Activated CD4-positive, alpha-beta T cell treated with anti-CD3 and anti-CD28 coated beads, Interleukin-2, amount 50 U/mL, for 24 hours (primary cell): ENCODE results near the gene ABLIM1.

Experiments used
- DNase-seq, 2 donors: peaks; one replicate each; pipeline ENCODE4 v3.0.0-alpha.2; 2020; ENCODE audit warnings: low read depth in 1 of 2, low spot score in 1 of 2

Gene ABLIM1

DNA sequence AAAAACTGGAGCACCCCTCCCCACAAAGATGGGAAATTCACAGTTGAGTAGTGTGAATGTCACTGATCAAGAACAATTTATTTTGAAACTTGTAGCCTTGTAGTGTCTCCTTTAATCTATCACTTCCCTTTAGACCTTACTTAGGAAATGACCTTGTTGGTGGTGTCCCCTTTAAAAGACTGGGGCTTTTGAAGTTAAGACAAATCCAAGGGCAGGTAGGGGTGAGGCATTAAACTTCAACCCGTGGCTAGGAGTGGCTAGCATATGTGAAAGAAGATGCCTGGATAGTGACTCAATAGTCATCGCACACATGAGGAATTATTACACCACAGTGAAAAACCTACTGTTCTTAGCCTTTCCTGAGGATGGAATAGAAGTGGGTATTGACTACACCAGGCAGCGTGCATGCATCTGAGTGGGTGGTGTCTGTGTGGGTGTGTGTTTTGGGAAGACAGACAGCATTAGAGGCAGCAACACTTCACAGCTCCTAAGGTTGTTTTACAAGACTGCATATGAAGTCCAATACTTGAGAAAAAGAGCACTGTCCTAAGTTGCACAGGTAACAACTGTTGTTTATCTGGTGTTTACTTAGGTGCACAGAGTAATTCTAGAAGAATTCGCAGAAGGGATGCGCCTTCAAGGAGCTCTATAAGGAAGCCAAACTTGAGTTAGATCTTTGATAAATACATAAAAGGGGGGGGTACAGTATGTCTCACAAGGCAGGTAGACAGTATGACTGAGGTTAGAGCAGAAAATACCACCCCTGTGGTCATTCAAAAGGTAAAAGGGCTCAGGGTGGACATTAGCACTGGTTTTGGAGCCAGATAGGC lies 32.9 kb downstream of the ABLIM1 start:
- no peak for DNase-seq

DNA sequence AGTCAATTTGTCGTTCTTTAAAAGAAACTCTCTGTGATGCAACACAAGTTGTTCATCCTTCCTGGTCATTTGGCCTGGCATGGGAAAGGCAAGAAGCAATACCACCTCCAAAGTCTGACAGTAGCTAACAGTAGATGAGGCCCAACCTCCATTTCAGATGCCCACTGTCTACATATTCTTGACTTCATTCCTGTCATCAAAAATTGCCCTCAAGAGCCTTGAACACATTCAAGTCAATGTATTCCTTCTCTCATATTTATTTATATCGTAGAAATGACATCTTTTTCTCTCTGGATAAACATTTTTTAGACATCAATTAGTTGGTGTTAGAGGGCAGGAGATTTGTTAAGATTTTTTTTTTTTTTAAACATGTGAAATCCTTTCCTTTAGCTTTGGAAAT lies 33.7 kb downstream of the ABLIM1 start:
- no peak for DNase-seq

DNA sequence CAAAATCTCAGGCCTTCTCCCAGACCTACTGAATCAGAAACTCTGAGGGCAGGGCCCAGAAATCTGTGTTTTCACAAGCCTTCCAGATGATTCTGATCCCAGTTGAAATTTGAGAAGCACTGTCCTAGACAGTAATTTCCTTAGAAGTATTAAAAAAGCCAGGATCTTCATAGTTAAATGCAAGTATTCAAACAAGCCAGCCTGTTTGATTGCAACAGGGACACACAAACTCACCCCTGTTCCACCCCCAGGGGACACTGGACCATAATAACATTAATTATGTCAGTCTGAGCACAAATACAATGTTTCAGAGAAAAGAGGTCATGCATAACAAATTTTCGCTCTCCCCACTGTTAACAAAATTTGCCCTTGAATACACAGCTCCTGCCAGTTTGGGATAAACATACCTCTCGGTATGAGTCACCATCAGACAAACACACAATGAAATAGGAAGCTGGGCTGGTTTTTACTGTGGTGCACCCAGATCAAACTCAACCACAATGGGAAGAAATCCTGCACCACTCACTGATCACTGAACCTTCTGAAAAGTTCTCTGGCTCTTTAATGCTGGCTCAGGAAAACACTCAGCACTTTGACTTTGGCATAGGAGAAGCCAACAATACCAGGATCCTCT lies 34.3 kb downstream of the ABLIM1 start:
- DNase-seq, result no peak

DNA sequence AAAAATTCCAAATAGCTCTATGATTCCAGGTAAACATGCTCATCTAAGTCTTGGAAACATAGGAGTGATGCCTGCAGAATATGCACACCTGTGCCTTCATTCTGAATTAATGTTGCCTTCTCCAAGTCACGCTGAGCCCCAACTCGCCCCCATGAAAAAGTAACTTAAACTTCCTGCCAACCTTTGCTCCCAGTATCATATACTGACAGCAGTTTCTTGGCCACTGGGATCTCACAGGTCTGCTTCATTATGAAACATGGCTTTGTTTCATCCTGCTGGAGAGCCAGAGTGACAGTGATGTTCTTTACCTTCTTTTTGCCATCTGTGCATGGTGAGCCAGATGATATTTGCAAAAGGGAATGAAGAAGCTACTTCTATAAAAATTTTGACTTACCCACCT lies 34.9 kb downstream of the ABLIM1 start:
- DNase-seq, result no peak

DNA sequence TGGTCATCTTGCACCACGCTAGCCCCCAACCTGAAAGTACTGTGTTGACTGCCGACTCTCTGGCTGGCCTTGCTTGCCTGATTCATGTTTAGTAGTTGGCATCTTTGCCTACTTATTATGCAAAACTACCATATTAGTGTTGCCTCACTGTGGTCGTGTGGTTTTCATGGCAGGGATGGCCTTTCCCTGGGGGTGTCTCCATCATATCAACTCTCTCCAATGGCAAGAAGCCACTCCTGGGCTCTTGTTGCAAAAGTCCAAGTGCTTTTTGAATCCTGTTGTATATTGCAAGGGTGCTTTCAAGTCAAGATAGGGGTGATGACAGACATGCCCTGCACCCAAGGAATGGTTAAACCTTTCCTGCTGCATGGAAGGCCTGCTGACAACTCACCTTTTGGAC lies 39.4 kb downstream of the ABLIM1 start:
- no peak for DNase-seq

DNA sequence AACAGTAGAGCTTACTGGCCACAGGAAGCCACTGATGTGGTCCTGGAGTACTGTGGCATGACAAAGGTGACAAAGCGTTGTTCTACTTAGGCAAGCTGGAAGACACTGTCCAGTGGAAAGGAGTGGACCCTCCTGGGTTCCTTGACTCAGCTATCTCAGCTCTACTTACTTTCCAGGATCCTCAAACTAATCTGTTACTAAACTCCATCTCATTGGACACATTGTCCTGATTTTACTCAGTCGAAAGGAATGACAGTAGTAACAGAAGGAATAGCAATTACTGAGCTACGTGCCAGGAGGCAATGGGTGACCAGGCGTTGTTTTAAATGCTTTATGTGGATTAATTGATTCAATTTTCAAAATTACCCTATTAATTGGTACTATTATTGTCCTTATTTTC lies 41.6 kb downstream of the ABLIM1 start:
- no peak for DNase-seq

DNA sequence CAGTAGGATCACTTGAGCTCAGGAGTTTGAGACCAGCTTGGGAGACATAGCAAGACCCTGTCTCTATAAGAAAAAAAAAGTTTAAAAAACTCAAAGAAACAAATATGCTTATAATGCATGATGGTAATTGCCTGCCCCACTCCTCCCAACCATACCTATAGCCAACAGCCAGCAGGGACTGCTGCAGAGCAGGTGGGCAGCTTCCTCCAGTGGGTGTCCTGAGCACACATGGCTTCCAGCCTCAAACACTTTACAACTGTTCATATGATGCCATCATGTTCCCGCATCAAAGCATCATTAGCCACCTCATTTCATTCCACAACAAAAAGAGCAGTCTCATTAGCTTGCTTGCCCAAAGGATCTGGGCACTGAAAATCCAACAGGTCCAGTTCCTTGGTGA lies 42.0 kb downstream of the ABLIM1 start:
- DNase-seq, result no peak

DNA sequence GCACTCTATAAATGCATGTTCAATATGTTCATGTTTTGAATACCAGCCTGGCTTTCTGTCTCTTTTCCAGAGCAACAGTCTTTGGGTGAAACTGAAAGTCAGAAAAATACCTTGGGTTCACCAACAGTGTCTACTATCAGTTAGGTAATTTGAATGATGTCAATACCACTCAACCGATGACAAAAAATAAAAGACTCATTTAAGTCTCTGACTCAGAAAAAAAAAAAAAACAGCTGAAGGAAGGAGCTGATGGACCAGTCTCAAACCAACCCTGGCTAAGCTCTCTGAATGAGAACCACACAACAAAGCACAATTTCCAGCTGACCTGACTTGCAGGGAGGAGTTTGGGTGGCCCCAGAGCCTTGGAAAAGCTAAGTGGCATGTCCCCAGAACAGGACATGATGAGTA lies 42.5 kb downstream of the ABLIM1 start:
- DNase-seq, result no peak

DNA sequence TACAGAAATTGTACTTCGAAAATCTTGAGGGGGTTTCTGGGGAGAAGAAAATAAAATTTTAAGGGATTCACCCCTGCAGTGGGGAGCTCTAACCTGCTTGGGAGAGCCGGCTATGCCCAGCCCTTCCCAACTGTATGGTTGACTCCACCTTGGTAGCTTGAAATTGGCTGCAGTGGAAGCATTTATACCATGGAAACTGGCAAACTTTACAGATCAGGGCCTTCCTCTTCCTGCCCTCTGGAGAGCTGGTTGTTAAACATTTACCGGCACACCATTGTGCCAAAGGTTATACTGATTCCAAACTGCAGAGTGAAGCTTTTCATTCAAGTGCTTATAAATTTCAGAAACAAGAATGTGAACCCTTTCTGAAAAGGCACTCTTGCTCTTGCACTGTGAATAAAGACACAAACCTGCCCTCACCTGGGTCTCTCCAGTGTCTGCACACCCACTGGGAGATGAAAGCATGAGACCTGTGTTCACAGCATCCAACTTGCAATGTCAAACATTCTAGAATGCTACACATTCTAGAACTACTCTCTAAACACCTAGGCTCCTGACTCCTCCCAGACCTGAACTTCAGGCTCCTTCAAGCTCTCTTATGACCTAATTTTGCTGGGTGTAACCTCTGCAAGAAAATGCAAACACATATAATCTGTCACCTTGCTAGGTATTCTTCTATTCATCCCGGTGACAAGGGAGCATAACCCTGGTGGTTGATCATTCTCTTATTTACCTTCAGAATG lies 44.7 kb downstream of the ABLIM1 start:
- DNase-seq, result no peak

DNA sequence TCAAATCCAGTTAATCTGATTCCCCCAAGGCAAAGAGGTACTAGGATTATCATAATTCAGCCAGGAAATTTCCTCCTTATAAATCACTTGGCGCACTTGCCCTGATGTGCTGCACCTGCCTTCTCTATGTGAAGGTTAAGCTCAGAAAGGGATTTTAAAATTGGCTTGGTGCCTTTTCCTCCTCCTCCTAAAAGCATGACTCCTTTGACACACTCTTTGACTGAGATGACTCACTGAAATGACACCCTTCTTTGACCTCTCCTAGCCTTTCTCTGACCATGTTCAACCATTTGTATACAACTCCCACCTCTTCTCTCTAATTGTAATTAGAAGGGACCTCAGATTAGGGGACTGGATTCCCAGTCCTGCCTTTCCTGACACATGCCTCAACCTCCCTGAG lies 46.5 kb downstream of the ABLIM1 start:
- no peak for DNase-seq

DNA sequence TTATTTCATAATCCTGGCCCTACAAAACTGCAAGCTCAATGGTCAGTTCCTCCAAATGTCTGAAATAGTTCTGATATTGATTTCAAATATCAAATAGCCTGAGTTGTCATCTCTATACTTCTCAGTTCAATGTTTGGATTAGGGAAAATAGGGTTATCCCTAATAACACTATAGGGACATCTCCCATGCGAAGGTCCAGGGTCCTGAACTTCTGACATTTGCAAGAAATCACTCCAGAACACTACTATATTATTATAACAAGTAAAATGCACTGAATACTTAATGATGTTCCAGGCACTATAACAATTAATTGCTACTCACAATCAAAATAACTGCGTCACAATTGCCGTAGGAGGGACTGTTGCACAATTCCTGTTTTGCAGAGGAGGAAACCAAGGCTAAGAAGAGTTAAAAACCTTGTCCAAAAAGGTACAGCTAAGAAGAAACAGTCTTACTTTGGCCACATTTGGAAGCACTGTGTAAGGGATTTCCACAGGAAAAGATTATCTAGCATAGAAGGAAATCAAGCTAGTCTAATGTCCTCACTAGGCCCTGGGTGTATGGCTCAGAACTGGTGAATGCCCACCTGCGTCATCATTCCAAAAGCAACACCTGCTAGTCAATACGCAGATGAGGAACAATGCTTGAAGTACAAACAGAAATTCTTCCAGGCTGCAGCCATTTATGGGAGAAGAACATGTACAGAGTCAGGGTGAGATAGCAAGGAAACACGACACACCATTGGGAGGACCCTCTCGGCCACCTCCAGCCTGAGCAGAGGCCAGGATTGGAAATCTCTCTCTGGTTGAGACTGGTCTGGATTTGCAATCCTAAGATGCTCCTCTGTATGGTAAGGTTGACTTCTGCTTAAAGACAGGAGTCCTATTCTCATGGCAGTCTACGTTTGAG lies 48.3 kb downstream of the ABLIM1 start:
- DNase-seq, result no peak

DNA sequence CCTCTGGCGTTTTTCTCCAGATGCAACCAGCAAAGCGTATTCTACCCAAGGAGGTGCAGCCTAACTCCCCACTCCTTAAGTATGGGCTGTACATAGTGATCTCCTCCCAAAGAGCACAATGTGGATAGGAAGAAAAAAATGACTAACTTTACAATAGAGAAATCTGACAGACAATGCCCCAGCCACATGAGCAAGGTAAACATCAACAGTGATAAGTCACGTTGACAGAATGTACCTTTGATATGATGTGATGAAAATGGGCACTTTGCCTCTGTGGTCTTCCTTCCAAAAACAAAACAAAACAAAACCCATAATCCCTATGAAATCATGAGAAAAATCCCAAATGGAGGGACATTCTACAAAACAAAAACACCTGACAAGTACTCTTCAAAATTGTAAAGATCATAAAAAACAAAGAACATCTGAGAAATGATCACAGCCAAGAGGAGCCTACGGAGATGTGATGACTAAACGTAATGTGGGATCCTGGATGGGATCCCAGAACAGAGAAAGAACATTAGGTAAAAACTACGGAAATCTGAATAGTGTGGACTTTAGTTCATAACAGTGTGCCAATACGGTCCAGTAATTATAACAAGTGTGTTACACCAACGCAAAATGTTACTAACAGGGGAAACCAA lies 50.6 kb downstream of the ABLIM1 start:
- no peak for DNase-seq

DNA sequence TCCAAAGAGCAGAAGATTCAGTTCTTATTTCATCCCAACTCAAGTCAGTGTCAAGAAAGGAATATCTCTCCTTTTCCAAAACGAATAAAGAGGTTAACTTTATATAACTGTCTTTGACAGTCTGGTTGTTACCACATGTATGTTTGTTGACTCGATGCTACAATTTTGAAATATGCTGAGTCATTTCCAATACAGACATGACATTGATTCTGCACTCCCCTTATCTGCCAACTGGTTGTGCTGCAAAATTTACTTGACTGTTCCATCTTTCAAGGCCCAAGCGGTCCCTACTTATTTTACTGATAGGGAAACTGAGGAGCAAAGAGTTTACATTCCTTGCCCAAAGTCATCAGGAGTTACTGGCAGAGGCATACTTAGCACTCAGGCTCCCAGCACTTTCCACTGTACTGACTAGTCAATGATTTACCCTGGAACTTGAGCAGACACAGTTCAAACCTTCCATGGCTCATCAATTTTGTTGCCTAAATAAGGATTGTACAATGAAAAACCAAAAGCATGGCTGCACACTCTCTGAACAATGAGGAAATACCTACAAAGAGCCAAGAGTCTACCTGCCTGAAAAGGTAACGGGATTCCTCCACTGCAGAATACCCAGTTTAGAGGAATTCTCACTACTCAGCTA lies 52.8 kb downstream of the ABLIM1 start:
- DNase-seq, result no peak

DNA sequence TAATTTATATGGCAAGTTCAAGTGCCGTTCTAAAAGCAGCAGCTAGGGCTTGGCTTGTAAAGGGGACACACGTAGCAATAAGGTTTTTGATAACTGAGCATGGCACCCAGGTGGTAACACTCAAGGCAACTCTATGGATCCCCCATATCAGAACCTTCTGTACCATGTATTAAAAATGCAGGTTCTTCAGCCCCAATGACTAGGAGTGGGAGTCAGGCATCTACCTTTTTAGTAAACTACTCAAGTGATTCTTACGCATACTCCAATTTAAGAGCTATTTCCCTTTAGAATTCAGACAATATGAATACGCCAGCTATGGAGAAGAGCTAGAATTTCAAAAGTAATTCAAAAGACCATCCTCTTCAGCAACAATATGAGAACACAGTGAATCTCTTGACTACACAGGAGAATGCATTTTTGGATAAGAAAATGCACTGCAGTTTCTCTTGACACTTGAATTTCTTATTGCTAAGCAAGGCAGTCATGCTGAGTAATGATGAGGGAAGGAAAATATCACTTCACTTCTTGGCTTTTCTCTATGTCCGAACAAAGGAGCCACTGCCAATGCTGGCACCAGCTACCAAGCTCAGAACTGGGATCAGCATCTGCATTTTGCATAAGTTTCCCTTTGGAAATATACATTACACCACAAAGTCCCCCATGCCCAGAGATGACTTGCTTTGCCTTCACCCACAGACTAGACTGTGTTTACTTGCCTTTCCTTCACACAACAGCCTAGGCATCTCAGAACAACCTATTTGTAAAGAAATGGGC lies 53.5 kb downstream of the ABLIM1 start:
- DNase-seq, result no peak

DNA sequence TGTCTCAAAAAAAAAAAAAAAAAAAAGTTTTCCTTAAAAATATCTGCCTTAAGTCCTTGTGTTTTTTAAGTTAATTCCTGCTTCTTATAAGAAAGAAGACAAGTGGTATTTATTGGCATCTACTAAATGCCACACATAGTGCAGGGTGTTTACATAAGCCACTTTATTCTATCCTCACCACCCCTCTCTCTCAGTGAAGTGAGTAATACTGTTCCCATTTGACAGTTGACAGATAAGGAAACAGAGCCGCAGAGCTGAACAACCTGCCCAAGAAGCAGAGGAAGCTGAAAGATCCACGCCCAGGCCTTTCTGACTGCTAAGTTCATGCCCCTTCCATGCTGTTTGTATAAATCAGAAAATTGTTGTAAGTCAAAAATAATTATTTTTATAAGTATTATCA lies 54.1 kb downstream of the ABLIM1 start:
- DNase-seq, result no peak

DNA sequence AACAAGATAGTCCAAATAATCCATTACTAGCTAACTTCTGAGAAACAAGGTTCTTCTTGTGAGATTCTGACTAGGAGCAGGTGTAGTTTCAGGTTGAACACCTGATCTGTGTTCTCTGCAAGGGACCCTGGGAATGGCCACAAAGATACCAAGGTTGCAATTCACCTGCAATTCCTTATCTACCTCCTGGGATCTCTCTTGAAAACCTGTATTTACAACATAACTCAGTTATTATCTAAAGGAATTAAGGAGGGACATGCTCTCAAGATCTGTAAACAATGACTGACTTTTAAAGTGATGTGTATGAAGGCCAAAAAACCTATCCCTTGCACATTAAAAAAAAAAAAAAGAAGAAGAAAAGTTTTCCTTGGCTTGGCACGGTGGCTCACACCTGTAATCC lies 54.8 kb downstream of the ABLIM1 start:
- no peak for DNase-seq

DNA sequence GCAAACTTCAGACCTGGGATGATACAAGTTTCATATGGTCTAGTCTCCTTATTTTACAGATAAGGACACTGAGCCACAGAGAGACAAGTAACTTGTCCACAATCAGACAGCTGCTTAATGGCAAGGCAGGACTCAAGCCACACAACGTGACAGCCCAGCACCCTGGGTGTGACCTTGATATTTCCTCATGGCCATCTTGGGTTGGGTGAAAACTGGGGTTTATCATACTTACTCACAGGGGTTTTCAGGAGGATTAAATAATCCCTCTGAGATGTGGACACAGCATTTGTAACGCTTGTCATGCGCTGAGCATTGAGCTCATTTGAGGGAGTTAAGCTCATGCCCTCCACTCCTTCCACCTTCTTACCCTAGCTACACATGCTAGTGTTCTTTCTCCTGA lies 58.0 kb downstream of the ABLIM1 start:
- no peak for DNase-seq

DNA sequence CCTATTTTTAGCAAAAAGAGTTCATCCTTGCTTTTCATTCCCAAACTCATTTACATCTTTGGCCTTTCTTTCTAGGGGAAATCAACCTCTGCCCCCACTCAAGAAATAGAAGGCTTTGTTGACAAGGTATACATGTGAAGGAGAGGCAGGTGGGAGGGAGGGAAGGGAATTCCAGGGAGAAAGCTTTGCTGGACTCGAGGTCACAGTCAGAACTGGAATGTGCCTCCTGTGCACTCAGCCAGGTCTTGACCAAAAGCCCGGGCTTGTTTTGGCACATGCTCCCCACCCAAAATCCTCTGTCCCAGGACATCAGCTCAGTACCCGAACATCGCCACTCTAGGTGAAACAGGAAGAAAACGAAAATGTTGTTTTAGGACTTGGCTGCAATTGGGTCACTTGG lies 61.3 kb downstream of the ABLIM1 start:
- no peak for DNase-seq

DNA sequence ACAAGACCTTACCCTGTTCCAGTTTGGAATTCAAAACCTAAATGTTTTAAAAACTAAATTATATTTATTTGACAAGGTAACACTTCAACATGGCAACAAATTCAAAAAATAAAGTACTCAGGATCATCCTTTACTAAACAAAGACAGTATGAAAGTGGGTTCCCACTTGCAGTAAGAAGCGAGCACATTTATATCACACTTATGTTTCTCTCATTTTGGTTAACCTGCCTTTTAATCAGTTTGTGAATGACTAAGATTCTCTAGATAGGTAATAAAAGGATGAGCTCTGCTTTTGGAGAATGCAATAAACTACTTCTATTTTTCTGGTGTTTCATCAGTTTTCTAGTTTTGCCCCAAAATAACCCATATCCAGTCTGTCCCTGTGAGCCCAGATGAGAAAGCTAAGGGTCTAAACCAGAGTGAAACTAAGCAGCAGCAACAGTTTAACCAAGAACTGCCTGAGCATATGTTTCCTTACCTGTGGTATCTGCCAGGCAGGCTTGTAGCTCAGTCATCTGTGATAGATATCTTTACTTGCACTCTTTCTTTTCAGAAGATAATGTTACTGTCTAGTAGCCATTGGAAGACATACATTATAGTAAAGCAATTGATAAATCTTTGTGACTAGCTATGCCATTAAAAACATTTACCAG lies 64.1 kb downstream of the ABLIM1 start:
- no peak for DNase-seq
